GM12878 (cell line): Measurements from ENCODE around the gene ANGPTL2.

Source experiments
- ATF7 ChIP-seq: fragments of 450-650 bp; IDR thresholded peaks from 2 replicates; pipeline ENCODE4 v1.6.1; 2016; ENCODE audit warnings: low read depth, mild to moderate bottlenecking
- BRCA1 ChIP-seq: IDR thresholded peaks from 2 replicates; pipeline ENCODE4 v1.6.1; 2011; ENCODE audit warnings: low read depth, low read length, improper control_type of control experiment
- CBX3 ChIP-seq: fragments of 200-600 bp; sonication (generic); IDR thresholded peaks from 2 replicates; pipeline ENCODE4 v1.6.1; 2016; ENCODE audit warnings: low read depth, borderline replicate concordance
- CEBPB ChIP-seq, 2 experiments: fragments of 150-350 bp in 1 of 2; IDR thresholded peaks; 2 replicates each; pipeline ENCODE4 v1.6.1; 2012 to 2014; ENCODE audit warnings: low read depth in 2 of 2, low read length in 2 of 2, borderline replicate concordance in 1 of 2, inconsistent platforms in 1 of 2
- POU2F2 ChIP-seq: IDR thresholded peaks from 3 replicates; pipeline ENCODE4 v1.6.1; 2011; ENCODE audit warnings: low read depth, mild to moderate bottlenecking, low read length, borderline replicate concordance
- TCF7 ChIP-seq: IDR thresholded peaks from 2 replicates; pipeline ENCODE4 v1.6.1; 2014; ENCODE audit warnings: antibody characterized with exemption, borderline replicate concordance
- TF ChIP-seq, protein P1 (sequence below), 3 experiments: IDR thresholded peaks in 2 of 3; conservative IDR thresholded peaks in 1 of 3; 2 replicates each; pipeline ENCODE4 v1.5.1; 2011; ENCODE audit warnings: low read depth in 3 of 3, low read length in 3 of 3, mild to moderate bottlenecking in 3 of 3, control low read depth in 2 of 3, moderate library complexity in 2 of 3, inconsistent platforms in 1 of 3, mixed read lengths in 1 of 3; ENCODE audit not compliant: control insufficient read depth in 2 of 3, insufficient read depth in 1 of 3; ENCODE audit errors: extremely low read depth in 1 of 3

GRCh38 chr9:127038531-127038930, 83.9 kb downstream of the ANGPTL2 start:
- no peak for TF ChIP-seq BRCA1
- no peak for TF ChIP-seq ATF7
- TF ChIP-seq, protein P1, sequence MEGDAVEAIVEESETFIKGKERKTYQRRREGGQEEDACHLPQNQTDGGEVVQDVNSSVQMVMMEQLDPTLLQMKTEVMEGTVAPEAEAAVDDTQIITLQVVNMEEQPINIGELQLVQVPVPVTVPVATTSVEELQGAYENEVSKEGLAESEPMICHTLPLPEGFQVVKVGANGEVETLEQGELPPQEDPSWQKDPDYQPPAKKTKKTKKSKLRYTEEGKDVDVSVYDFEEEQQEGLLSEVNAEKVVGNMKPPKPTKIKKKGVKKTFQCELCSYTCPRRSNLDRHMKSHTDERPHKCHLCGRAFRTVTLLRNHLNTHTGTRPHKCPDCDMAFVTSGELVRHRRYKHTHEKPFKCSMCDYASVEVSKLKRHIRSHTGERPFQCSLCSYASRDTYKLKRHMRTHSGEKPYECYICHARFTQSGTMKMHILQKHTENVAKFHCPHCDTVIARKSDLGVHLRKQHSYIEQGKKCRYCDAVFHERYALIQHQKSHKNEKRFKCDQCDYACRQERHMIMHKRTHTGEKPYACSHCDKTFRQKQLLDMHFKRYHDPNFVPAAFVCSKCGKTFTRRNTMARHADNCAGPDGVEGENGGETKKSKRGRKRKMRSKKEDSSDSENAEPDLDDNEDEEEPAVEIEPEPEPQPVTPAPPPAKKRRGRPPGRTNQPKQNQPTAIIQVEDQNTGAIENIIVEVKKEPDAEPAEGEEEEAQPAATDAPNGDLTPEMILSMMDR (IDR thresholded peaks at IDR 0.05 in 2 of 3, conservative IDR thresholded peaks at IDR 0.05 in 1 of 3; ENCODE audit: control insufficient read depth in 2 of 3, extremely low read depth in 1 of 3, insufficient read depth in 1 of 3, low read depth in 3 of 3, low read length in 3 of 3): no peak
- TF ChIP-seq TCF7: no peak
- TF ChIP-seq CEBPB (IDR thresholded peaks at IDR 0.05; ENCODE audit: borderline replicate concordance in 1 of 2, low read depth in 2 of 2, low read length in 2 of 2): no peak
- TF ChIP-seq POU2F2: no peak
- TF ChIP-seq CBX3: no peak
